ENCODE data around the gene B3GNT8. TPM values are rescaled to one million over a fixed set of nuclear protein-coding genes. Genes with fewer than 3 reads are reported as not detected.
A peak's percentile ranks its signal among the peaks of the same experiment; 100 is the strongest.

Gene B3GNT8
- total RNA-seq, 1 experiment from 2014 or later, result 0.96 TPM

DNA sequence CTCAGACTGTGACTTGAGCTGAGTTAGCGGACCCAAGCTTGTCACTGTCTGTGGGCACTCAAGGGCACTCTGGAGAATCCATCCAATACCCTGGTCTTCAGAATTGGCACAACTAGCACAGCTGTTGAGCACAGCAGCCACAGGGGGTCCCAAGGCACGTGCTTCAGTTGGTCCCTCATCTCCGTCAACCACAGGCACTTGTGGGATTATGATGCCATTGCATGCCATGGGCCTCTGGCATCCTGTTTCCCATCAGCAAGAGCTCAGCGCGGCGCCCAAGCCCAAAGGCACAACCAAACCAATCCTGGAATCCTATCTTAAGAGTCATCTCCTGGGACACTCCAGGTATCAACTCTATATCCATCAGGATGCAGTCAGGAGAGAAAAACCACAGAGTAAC, 3.7 kb upstream of the B3GNT8 start:
- Mint-ChIP-seq H3K9me3 (no peaks in the 10 kb centered on the region), H3K4me3 (no peak overlapping the region), H3K27me3 (ENCODE audit: low read depth) (no peaks in the 10 kb centered on the region), H3K36me3 (ENCODE audit: insufficient read depth in 1 of 3, low read depth in 3 of 3) (peaks cover 14 to 28% (median 28%) of the 10 kb centered on the region in 3 experiments; a peak in 6 of 7 replicates), H3K4me1 (peaks cover 14 to 27% of the 10 kb centered on the region in 2 experiments), H3K27ac (0 out of 7 replicates have a peak overlapping the region, but pooled peaks of 1 of the 3 experiments have one; percentile 10)
- Histone ChIP-seq H3K23me2 (ENCODE audit: insufficient read length, low read depth, low read length, poor library complexity, severe bottlenecking) (peaks cover 11% of the 10 kb centered on the region), H2AFZ (ENCODE audit: low read length) (no peak overlapping the region), H3K14ac (ENCODE audit: insufficient read depth, low read length) (no peak overlapping the region), H2BK120ac (ENCODE audit: low read depth, low read length, poor library complexity, severe bottlenecking) (no peak overlapping the region), H3K18ac (ENCODE audit: insufficient read length, low read depth, low read length) (no peak overlapping the region), H3K79me2 (ENCODE audit: insufficient read depth, low read length) (no peaks in the 10 kb centered on the region), H3K4me2 (ENCODE audit: insufficient read depth, insufficient read length, low read length) (no peak overlapping the region), H3K9me3 (ENCODE audit: control insufficient read depth, low read depth, low read length) (no peaks in the 10 kb centered on the region), H4K20me1 (ENCODE audit: control insufficient read depth, insufficient read depth, insufficient read length) (no peaks in the 10 kb centered on the region), H3T11ph (ENCODE audit: low read length) (no peak overlapping the region), H2BK12ac (ENCODE audit: insufficient read length, low read depth, low read length) (no peak overlapping the region), H2BK20ac (ENCODE audit: low read depth, low read length, poor library complexity, severe bottlenecking) (no peak overlapping the region), H3K27me3 (ENCODE audit: insufficient read depth, low read length) (no peaks in the 10 kb centered on the region), H2AK5ac (ENCODE audit: insufficient read length, low read length) (no peak overlapping the region), H2BK15ac (ENCODE audit: low read depth, low read length) (no peak overlapping the region), H4K5ac (ENCODE audit: insufficient read length, low read depth, low read length) (no peak overlapping the region), H3K4ac (ENCODE audit: low read depth, low read length) (no peak overlapping the region), H3K9ac (ENCODE audit: extremely low read depth, insufficient read length, low read length) (no peak overlapping the region), H4K91ac (ENCODE audit: insufficient read length, low read depth, low read length) (no peak overlapping the region), H4K8ac (replicated peaks; ENCODE audit: insufficient read length, low read depth, low read length) (no peak overlapping the region), H3K56ac (ENCODE audit: insufficient read length, low read depth, low read length) (no peak overlapping the region), H3K27ac (ENCODE audit: insufficient read length, low read depth, low read length) (no peak overlapping the region), H3K4me1 (ENCODE audit: insufficient read depth, low read length) (no peaks in the 10 kb centered on the region), H3K79me1 (ENCODE audit: insufficient read depth, low read depth, low read length, poor library complexity, severe bottlenecking) (no peaks in the 10 kb centered on the region), H3K23ac (ENCODE audit: insufficient read length, low read depth, low read length) (no peak overlapping the region), H2BK5ac (ENCODE audit: insufficient read length, low read length) (no peak overlapping the region)
- DNase-seq, result no peak
- no CpG with 5 or more reads among the region's 6 CpGs for WGBS (ENCODE audit: extremely low coverage, insufficient read length, low lambda C conversion rate)
- TF ChIP-seq, protein P1, sequence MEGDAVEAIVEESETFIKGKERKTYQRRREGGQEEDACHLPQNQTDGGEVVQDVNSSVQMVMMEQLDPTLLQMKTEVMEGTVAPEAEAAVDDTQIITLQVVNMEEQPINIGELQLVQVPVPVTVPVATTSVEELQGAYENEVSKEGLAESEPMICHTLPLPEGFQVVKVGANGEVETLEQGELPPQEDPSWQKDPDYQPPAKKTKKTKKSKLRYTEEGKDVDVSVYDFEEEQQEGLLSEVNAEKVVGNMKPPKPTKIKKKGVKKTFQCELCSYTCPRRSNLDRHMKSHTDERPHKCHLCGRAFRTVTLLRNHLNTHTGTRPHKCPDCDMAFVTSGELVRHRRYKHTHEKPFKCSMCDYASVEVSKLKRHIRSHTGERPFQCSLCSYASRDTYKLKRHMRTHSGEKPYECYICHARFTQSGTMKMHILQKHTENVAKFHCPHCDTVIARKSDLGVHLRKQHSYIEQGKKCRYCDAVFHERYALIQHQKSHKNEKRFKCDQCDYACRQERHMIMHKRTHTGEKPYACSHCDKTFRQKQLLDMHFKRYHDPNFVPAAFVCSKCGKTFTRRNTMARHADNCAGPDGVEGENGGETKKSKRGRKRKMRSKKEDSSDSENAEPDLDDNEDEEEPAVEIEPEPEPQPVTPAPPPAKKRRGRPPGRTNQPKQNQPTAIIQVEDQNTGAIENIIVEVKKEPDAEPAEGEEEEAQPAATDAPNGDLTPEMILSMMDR (conservative IDR thresholded peaks at IDR 0.05), result no peak
